ENCODE measurements around the gene GPX2.
"Not testable (repeated sequence)": the region's sequence is repeated elsewhere in the genome, so short reads cannot be mapped to it uniquely, and the experiment has no call there.

The GPX2 gene

DNA sequence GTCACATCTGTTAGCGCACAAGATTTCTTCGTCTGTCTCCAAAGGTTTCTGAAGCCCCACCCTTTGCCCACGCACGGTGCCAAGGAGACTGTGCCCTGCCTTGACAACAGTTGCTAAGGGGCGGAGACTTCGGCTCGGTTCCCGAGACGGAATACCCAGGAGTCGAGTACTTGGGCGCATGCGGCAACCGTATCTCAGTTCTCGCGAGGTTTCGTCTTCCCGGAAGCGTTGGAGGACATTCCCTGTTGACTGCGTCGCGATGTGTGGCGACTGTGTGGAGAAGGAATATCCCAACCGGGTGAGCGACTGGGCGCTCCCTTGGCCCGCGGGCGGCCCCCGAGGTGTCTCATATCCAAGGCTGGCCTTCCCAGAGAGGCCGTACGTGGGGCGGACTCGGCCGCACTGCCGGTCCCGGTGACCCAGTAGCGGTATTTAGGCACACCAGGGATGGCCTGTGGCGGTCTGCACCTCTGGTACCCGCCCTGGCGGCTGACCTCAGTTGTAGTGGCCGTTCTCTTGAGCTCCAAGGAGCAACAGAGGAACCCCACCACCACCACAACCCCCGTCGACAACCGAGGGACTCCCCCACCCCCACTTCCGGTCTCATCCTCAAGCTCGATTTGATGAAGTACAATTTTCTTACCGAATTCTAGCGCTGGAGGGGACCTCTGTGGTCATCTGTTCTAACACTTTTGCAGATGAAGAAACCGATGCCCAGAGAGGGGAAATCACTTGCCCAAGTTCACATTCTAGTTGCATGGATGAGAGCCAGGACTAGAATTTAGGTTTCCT lies 28.1 kb downstream of the GPX2 start, which contains the start of gene CHURC1:
Gene CHURC1, plus strand, starts transcription at position 219 of the 792 bp plus-strand sequence. Its CDS starts 41 bp downstream, at position 260.
- DNase-seq (ENCODE audit: low read depth in 2 of 2), result peak; percentile 93 to 97

DNA sequence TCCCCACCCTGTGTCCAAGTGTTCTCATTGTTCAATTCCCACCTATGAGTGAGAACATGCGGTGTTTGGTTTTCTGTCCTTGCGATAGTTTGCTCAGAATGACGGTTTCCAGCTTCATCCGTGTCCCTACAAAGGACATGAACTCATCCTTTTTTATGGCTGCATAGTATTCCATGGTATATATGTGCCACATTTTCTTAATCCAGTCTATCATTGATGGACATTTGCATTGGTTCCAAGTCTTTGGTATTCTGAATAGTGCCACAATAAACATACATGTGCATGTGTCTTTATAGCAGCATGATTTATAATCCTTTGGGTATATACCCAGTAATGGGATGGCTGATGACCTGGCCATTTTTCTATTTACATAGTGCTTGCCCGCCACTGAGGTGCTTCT lies 29.1 kb downstream of the GPX2 start:
- DNase-seq (ENCODE audit: low read depth in 2 of 2), result not testable (repeated sequence)

DNA sequence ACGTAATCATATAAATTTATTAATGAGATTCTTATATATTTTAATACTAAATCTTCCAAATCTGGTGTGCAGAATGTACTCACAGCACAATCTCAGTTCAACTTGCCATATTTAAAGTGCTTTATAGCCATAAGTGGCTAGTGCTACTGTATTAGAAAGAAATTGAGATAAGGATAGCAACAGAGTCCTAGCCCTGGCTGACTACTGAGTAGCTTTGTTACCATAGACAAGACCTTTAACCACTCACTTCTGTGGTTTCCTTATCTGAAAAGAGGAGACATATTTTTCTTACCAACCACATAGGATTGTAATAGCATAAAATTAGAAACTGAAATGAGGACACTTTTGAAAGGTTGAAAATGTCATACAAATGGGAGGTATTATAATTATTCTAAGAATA lies 30.3 kb downstream of the GPX2 start:
- DNase-seq (ENCODE audit: low read depth in 2 of 2), result no peak

DNA sequence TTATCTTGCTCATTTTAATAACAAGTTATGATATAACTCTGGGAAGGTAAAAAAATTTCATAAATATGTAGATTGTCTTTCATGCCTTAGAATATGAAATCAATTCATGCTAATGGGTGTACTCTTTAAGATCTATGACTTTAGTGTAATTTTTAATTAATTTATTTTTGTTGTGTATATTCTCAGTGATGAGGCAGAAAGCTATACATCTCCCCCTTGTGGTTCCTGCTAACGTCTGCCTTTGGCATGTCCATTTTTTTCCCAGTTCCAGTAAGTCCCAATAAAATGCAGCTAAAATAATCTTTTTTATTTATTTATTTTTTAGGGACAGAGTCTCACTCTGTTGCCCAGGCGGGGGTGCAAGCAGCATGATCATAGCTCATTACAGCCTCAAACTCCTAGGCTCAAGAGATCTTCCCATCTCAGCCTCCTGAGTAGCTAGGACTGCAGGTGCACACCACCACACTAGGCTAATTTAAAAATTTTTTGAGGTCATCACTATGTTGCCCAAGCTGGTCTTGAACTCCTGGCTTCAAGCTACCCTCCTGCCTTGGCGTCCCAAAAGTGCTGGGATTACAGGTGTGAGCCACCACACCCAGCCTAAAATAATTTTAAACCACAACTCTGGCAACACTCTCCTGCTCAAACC lies 31.6 kb downstream of the GPX2 start:
- DNase-seq (ENCODE audit: low read depth in 2 of 2), result no peak

DNA sequence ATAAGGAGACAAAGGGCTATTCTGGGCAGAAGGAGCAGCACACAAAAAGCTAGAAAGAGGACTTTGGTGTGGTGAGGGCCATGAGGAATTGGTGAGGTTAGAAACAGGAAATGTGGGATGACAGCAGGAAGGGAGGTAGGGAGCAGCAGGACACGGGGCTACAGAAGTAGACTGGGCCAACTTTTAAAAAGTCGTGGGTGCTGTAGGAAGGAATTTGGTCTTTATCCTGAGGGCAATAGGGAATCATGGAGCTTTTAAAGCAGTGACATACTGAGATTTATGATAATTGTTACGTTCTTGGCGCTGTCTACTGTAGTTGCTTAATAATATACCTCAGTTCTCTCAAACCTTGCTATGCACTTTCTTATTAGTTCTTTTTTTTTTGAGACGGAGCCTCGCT lies 36.5 kb downstream of the GPX2 start:
- DNase-seq (ENCODE audit: low read depth in 2 of 2), result no peak

DNA sequence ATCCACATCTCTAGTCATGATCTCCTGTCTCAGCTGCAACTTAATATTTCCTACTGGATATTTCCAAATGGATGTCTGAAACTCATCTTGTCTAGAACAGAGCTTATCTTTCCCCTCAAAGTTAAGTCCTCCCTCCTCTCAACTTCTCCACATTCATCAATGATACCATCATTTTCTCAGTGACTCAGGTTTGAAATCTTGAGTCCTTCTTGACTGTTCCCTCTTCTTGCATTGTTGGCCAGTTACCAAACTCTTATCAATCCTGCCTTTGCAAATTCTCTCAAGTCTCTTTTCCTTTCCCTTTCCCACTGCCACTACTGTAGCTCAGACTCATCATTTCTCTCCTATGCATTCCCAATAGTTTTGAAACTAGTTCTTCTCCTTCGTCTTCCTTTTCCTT lies 42.6 kb downstream of the GPX2 start:
- no peak for DNase-seq (ENCODE audit: low read depth in 2 of 2)

DNA sequence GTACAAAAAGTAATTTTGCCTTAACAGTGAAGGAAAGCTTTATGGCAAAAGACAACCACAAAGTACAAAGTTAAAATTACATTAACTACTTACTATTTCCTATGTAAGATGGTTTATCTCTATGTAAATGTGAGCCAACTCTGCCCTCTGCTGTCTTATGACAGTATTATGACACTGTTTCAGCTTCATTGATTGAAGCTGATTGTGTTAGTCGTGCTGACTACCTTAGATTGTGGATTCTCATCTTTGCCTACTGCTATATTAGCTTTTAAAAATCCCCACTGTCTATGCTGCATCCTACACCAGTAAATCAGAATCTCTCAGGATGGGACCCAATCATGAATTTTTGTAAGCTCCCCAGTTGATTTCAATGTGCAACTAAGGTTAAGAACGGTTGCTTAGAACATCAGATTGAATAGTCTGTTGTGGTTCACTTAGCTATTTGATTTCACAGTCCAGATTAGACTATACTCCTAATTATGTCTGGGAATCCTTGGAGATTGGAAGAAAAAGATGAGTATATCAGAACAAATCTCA lies 50.6 kb downstream of the GPX2 start:
- no peak for DNase-seq (ENCODE audit: low read depth in 2 of 2)

DNA sequence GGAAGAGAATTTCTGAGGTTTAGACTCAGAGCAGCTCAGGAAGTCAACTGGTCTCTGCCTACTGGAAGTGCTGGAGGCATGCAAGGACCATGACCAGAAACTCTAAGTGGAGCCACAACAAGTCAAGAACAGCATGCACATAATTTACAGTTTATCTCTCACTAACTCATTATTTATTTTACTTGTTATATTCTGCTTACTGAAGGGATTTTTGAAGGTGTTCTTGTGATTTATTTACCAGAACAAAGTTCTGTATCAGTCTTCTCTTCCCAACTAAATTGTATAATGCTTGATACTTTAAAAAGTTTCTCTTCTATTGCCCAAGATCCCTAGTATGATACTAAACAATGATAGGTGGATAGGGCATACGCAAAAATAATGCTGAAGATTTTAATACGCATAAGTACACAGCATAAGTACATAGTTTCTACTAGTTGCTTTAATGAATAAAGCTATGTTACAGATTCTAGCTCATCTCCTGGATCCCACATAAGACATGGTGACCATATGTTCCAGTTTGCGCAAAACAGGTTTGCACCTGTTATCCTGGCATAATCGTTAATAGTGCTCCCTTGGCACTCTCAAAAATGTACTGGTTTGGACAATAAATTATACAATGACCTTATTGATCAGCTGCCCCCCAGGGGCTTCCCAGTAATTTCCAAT lies 51.2 kb downstream of the GPX2 start:
- DNase-seq (ENCODE audit: low read depth in 2 of 2), result no peak

DNA sequence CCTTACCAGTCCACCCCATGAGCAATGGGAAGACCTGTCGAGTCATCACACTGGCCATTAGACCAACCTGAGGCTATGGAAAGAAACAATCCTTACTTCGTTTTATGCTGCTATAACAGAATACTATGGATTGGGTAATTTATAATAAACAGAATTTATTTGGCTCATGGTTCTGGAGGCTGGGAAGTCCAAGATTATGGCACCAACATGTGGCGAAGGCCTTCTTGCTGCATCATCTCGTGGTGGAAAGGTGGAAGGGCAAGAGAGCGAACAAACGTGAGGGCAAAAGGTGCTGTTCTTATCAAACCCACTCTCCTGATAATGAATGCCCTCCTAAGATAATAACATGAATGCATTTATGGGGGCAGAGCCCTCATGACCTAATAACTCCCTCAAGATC lies 53.2 kb downstream of the GPX2 start:
- DNase-seq (ENCODE audit: low read depth in 2 of 2), result no peak

All from stimulated activated CD8-positive, alpha-beta memory T cell treated with anti-CD3 and anti-CD28 coated beads, Interleukin-2, amount 100 ng/mL, for 1 hour (primary cell).